ENCODE measurements around the gene TSPAN7.

DNA sequence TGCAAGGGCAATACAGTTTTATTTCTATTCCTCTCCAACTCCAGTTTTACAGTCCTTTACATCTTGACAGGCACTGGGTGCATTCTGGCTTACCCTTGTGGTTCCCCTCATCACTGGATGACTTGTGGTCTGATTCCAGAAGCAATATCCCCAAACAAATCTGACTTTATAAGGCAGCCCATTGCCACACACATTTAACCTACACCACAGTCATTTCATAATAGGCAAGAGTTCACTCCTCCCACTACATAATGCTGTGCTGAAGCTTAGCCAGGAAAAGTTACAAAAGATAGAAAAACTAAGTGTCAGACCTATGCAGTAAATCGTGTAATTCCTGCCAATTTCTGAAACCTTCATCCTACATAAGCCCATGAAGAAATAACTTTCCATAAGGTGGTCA is 157.0 kb downstream of the TSPAN7 start:
- TF ChIP-seq, protein P1, sequence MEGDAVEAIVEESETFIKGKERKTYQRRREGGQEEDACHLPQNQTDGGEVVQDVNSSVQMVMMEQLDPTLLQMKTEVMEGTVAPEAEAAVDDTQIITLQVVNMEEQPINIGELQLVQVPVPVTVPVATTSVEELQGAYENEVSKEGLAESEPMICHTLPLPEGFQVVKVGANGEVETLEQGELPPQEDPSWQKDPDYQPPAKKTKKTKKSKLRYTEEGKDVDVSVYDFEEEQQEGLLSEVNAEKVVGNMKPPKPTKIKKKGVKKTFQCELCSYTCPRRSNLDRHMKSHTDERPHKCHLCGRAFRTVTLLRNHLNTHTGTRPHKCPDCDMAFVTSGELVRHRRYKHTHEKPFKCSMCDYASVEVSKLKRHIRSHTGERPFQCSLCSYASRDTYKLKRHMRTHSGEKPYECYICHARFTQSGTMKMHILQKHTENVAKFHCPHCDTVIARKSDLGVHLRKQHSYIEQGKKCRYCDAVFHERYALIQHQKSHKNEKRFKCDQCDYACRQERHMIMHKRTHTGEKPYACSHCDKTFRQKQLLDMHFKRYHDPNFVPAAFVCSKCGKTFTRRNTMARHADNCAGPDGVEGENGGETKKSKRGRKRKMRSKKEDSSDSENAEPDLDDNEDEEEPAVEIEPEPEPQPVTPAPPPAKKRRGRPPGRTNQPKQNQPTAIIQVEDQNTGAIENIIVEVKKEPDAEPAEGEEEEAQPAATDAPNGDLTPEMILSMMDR (IDR thresholded peaks at IDR 0.05 in 8 of 11, conservative IDR thresholded peaks at IDR 0.05 in 3 of 11), result no peak
- TF ChIP-seq POLR2AphosphoS5 (IDR thresholded peaks at IDR 0.05), result no peak

Measured in spleen (tissue), 7 donors.